H54 (cell line): ENCODE measurements around the gene CADM4.
"Not testable (repeated sequence)": the region's sequence is repeated elsewhere in the genome, so short reads cannot be mapped to it uniquely, and the experiment has no call there.

Experiments used
- DNase-seq: peaks from one replicate; pipeline ENCODE4 v3.0.0; 2011; ENCODE audit warnings: low spot score, mixed read lengths; ENCODE audit not compliant: insufficient read length
- FAIRE-seq: peaks from 3 replicates; lab custom pipeline; 2011; peaks lifted over from hg19 to GRCh38; lab: Jason Lieb, UNC
- POLR2A ChIP-seq: IDR thresholded peaks from 2 replicates; pipeline ENCODE4 v1.6.1; 2011; ENCODE audit warnings: low read depth, mild to moderate bottlenecking, low read length

The CADM4 gene

GRCh38 chr19:43597876-43598275 is 41.8 kb downstream of the CADM4 start:
- no peak for TF ChIP-seq POLR2A
- DNase-seq (no peak), FAIRE-seq (no peak)

GRCh38 chr19:43596842-43597461 is 42.7 kb downstream of the CADM4 start:
- no peak for TF ChIP-seq POLR2A
- FAIRE-seq = no peak
- no peak for DNase-seq

GRCh38 chr19:43595999-43596841 is 43.4 kb downstream of the CADM4 start, which contains the start of the genes IRGQ and ZNF576:
Gene IRGQ (minus strand): TSS chr19:43596134. CDS start chr19:43595338, 796 bp downstream.
Gene ZNF576 (plus strand): TSS chr19:43596595. CDS start chr19:43597109, 514 bp downstream.
- DNase-seq (peak; percentile 99), FAIRE-seq (peak; percentile 86)
- peak; percentile 71 for TF ChIP-seq POLR2A

GRCh38 chr19:43595605-43595998 is 44.0 kb downstream of the CADM4 start:
- TF ChIP-seq POLR2A = no peak
- FAIRE-seq (no peak), DNase-seq (no peak)

GRCh38 chr19:43594710-43595604 is 44.7 kb downstream of the CADM4 start:
- peak; percentile 71 for DNase-seq
- no peak for FAIRE-seq

GRCh38 chr19:43594081-43594697 is 45.5 kb downstream of the CADM4 start:
- DNase-seq = no peak
- TF ChIP-seq POLR2A = no peak
- no peak for FAIRE-seq

More at GRCh38 chr19:43594710-43595604, 44.7 kb downstream of the CADM4 start:
- TF ChIP-seq POLR2A = no peak

- DNase-seq (no peak), FAIRE-seq (no peak)
- TF ChIP-seq POLR2A = no peak
Observed at GRCh38 chr19:43592800-43593350, 46.8 kb downstream of the CADM4 start.

GRCh38 chr19:43591904-43592772 is 47.5 kb downstream of the CADM4 start:
- DNase-seq = no peak
- FAIRE-seq = no peak
- no peak for TF ChIP-seq POLR2A

- TF ChIP-seq POLR2A = no peak
- FAIRE-seq (no peak), DNase-seq (no peak)
Observed at GRCh38 chr19:43589678-43590077, 50.0 kb downstream of the CADM4 start.

GRCh38 chr19:43589277-43589676 is 50.4 kb downstream of the CADM4 start:
- DNase-seq = no peak
- FAIRE-seq = no peak
- TF ChIP-seq POLR2A = no peak

- DNase-seq, FAIRE-seq: not testable (repeated sequence)
Observed at GRCh38 chr19:43587029-43587428, 52.6 kb downstream of the CADM4 start.

- no peak for DNase-seq
- TF ChIP-seq POLR2A = no peak
- no peak for FAIRE-seq
Observed at GRCh38 chr19:43586346-43586745, 53.3 kb downstream of the CADM4 start.
